SK-N-SH (cell line): ENCODE measurements around the gene NEK9. TPM values are rescaled to one million over a fixed set of nuclear protein-coding genes. Genes with fewer than 3 reads are reported as not detected.

Experiments
- CTCF ChIA-PET: fragments of 300-600, 350-600 bp; formaldehyde crosslinking; extraction: SDS; loops from one replicate; lab custom pipeline; 2021; lab: Yijun Ruan, JAX
- POLR2A ChIA-PET: fragments of 350-600 bp; sonication (Branson Sonifier 250); formaldehyde crosslinking; extraction: SDS; loops from one replicate; lab custom pipeline; 2020; ENCODE audit warnings: antibody characterized with exemption, inconsistent platforms; lab: Yijun Ruan, JAX
- DNase-seq: peaks from one replicate; pipeline ENCODE4 v3.0.0; 2012
- H2AFZ ChIP-seq: fragments of 200-600 bp; sonication (generic); 2 replicates; pipeline ENCODE4 v1.8.1; 2016; ENCODE audit warnings: antibody characterized with exemption, mild to moderate bottlenecking, low read depth
- H3F3A ChIP-seq: fragments of 200-600 bp; sonication (generic); replicated peaks from 2 replicates; pipeline ENCODE3; 2016; ENCODE audit warnings: antibody characterized with exemption, mild to moderate bottlenecking; ENCODE audit not compliant: insufficient read depth
- H3K27ac ChIP-seq, 2 experiments: fragments of 200-500 bp in 1 of 2; fragments of 200-600 bp in 1 of 2; sonication (Bioruptor generic) in 1 of 2; sonication (generic), shearing (Covaris generic) in 1 of 2; 2 replicates each; pipeline versions ENCODE4 v1.5.1 to v1.6.1; 2014 to 2016; ENCODE audit warnings: low read depth in 2 of 2, inconsistent platforms in 1 of 2, low read length in 1 of 2, mild to moderate bottlenecking in 1 of 2, mixed read lengths in 1 of 2
- H3K27me3 ChIP-seq: fragments of 200-600 bp; sonication (generic), shearing (Covaris generic); 2 replicates; pipeline ENCODE4 v1.6.1; 2016; ENCODE audit warnings: mixed run types; ENCODE audit not compliant: insufficient read depth
- H3K36me3 ChIP-seq, 2 experiments: fragments of 200-500 bp in 1 of 2; fragments of 200-600 bp in 1 of 2; sonication (Bioruptor generic) in 1 of 2; sonication (generic) in 1 of 2; replicated peaks in 1 of 2; 2 replicates each; pipeline versions ENCODE3 to v1.5.1; 2014 to 2016; ENCODE audit warnings: low read length in 1 of 2, mild to moderate bottlenecking in 1 of 2; ENCODE audit not compliant: insufficient read depth in 2 of 2, control insufficient read depth in 1 of 2
- H3K4me1 ChIP-seq, 2 experiments: fragments of 200-500 bp in 1 of 2; fragments of 200-600 bp in 1 of 2; sonication (Bioruptor generic) in 1 of 2; sonication (generic), shearing (Covaris generic) in 1 of 2; 2 replicates each; pipeline versions ENCODE4 v1.5.1 to v1.6.1; 2014 to 2016; ENCODE audit warnings: low read depth in 1 of 2, low read length in 1 of 2, mixed run types in 1 of 2; ENCODE audit not compliant: insufficient read depth in 2 of 2, control insufficient read depth in 1 of 2
- H3K4me2 ChIP-seq: fragments of 200-600 bp; sonication (generic), shearing (Covaris generic); 2 replicates; pipeline ENCODE4 v1.6.1; 2017; ENCODE audit warnings: mixed run types
- H3K4me3 ChIP-seq, 2 experiments: fragments of 200-500 bp in 1 of 2; fragments of 200-600 bp in 1 of 2; sonication (Bioruptor generic) in 1 of 2; sonication (generic), shearing (Covaris generic) in 1 of 2; 2 replicates each; pipeline versions ENCODE4 v1.5.1 to v1.8.1; 2014 to 2016; ENCODE audit warnings: low read depth in 2 of 2, inconsistent platforms in 1 of 2, low read length in 1 of 2, mild to moderate bottlenecking in 1 of 2, mixed read lengths in 1 of 2, moderate library complexity in 1 of 2
- H3K79me2 ChIP-seq: fragments of 200-600 bp; sonication (generic); 2 replicates; pipeline ENCODE4 v1.8.1; 2017; ENCODE audit warnings: mild to moderate bottlenecking; ENCODE audit not compliant: insufficient read depth
- H3K9ac ChIP-seq: fragments of 200-600 bp; sonication (generic); 2 replicates; pipeline ENCODE4 v1.6.1; 2017; ENCODE audit warnings: mixed run types
- H3K9me2 ChIP-seq: fragments of 200-600 bp; sonication (generic); 2 replicates; pipeline ENCODE4 v1.6.1; 2017; ENCODE audit warnings: mixed run types
- H3K9me3 ChIP-seq: fragments of 200-600 bp; sonication (generic); 2 replicates; pipeline ENCODE4 v1.6.1; 2017; ENCODE audit warnings: mixed run types, mild to moderate bottlenecking, moderate library complexity
- H4K20me1 ChIP-seq: fragments of 200-600 bp; sonication (generic); 2 replicates; pipeline ENCODE4 v1.6.1; 2017; ENCODE audit warnings: mild to moderate bottlenecking, mixed run types; ENCODE audit not compliant: insufficient read depth
- CHD2 ChIP-seq: fragments of 150-350 bp; IDR thresholded peaks from 2 replicates; pipeline ENCODE4 v1.6.1; 2018; ENCODE audit warnings: low read length; ENCODE audit not compliant: partially characterized antibody
- CTCF ChIP-seq: fragments of 200-600 bp; sonication (generic); IDR thresholded peaks from 2 replicates; pipeline ENCODE4 v1.6.1; 2017; ENCODE audit warnings: antibody characterized with exemption, mild to moderate bottlenecking, moderate library complexity
- EP300 ChIP-seq, 2 experiments: IDR thresholded peaks; 2 replicates each; pipeline versions ENCODE4 v1.4.0 to v1.6.1; 2012; ENCODE audit warnings: borderline replicate concordance in 1 of 2, low read depth in 1 of 2, low read length in 1 of 2
- EZH2phosphoT487 ChIP-seq: fragments of 200-600 bp; sonication (generic); IDR thresholded peaks from 2 replicates; pipeline ENCODE4 v1.6.1; 2017; ENCODE audit warnings: low read depth, mixed run types, mild to moderate bottlenecking, antibody characterized with exemption, moderate library complexity, borderline replicate concordance
- FOXJ3 ChIP-seq: sonication (generic); formaldehyde crosslinking; IDR thresholded peaks from 2 replicates; pipeline ENCODE4 v1.5.1; 2020; ENCODE audit warnings: mild to moderate bottlenecking, missing genetic modification reagents
- GATA2 ChIP-seq: sonication (generic); formaldehyde crosslinking; IDR thresholded peaks from 2 replicates; pipeline ENCODE4 v1.5.0; 2020; ENCODE audit warnings: mild to moderate bottlenecking, missing genetic modification reagents
- IRF3 ChIP-seq: fragments of 150-350 bp; IDR thresholded peaks from 2 replicates; pipeline ENCODE4 v1.6.1; 2016; ENCODE audit warnings: mild to moderate bottlenecking, low read depth, low read length
- MAX ChIP-seq: IDR thresholded peaks from 2 replicates; pipeline ENCODE4 v1.4.0; 2012; ENCODE audit warnings: low read depth
- MXI1 ChIP-seq: IDR thresholded peaks from 2 replicates; pipeline ENCODE4 v1.6.1; 2012; ENCODE audit warnings: mild to moderate bottlenecking, low read depth, low read length, improper control_type of control experiment
- PBX3 ChIP-seq: IDR thresholded peaks from 2 replicates; pipeline ENCODE4; 2012
- POLR2AphosphoS5 ChIP-seq: IDR thresholded peaks from 2 replicates; pipeline ENCODE4 v1.6.1; 2012; ENCODE audit warnings: low read depth, low read length
- RCOR1 ChIP-seq: fragments of 150-350 bp; IDR thresholded peaks from 2 replicates; pipeline ENCODE4 v1.6.1; 2017; ENCODE audit warnings: antibody characterized with exemption, low read length
- RFX5 ChIP-seq: IDR thresholded peaks from 2 replicates; pipeline ENCODE4 v1.6.1; 2012; ENCODE audit warnings: mild to moderate bottlenecking, improper control_type of control experiment, low read length
- TAF1 ChIP-seq: IDR thresholded peaks from 2 replicates; pipeline ENCODE4 v1.6.1; 2012; ENCODE audit warnings: low read depth, mild to moderate bottlenecking, low read length, moderate library complexity, borderline replicate concordance
- TCF12 ChIP-seq: IDR thresholded peaks from 2 replicates; pipeline ENCODE4 v1.4.0; 2012
- WGBS: methylation state at CpG from one replicate; pipeline ENCODE4 v1.1.6; 2017; ENCODE audit warnings: low lambda C conversion rate; 5-methylcytosine and 5-hydroxymethylcytosine counted together
- polyA plus RNA-seq, 3 experiments: library from polyadenylated mRNA; depleted of rRNA; stranded (reverse); fragments of >200 nt; gene quantifications; 2 replicates each; pipeline ENCODE4 v1.2.3, GENCODE V29; 2012

Gene NEK9
- polyA plus RNA-seq, 1 of the 3 experiments (the other 2 are of a cell fraction) = 48.1 TPM

- Histone ChIP-seq H3K27me3 (no peaks in the 10 kb centered on the region), H3K9me3 (no peaks in the 10 kb centered on the region), H3K4me2 (no peak overlapping the region; the same call in 1 of the 2 replicates), H3K9me2 (no peaks in the 10 kb centered on the region), H3K4me1 (peaks cover 8 to 12% of the 10 kb centered on the region in 2 experiments; a peak in 3 of 4 replicates), H3F3A (peaks cover 20% of the 10 kb centered on the region), H3K27ac (peak overlapping the region; percentile 64 to 88; a peak in 3 of 4 replicates), H4K20me1 (no peaks in the 10 kb centered on the region), H3K9ac (no peak overlapping the region), H3K79me2 (peaks cover 31% of the 10 kb centered on the region), H3K4me3 (no peak overlapping the region), H3K36me3 (peaks cover 0 to 17% of the 10 kb centered on the region in 2 experiments), H2AFZ (no peak overlapping the region)
- POLR2A ChIA-PET = no interaction called here
- WGBS = 59% methylated on average over 5 of the region's 5 CpGs
- CTCF ChIA-PET = interaction anchor here (1.2 kb wide), 1 partner anchor 10 kb away, joined by 4 read pairs; the partner anchor contains the start of gene ACYP1
- TF ChIP-seq MXI1 (no peak), FOXJ3 (CRISPR knock-in tag) (no peak), TCF12 (peak; percentile 66), GATA2 (CRISPR knock-in tag) (peak; percentile 51), RCOR1 (0 out of 2 replicates have a peak, but pooled peaks have one; percentile 11), POLR2AphosphoS5 (peak; percentile 50; the same call in 1 of the 2 replicates), EP300 (IDR thresholded peaks at IDR 0.05; ENCODE audit: borderline replicate concordance in 1 of 2, low read depth in 1 of 2, low read length in 1 of 2) (peak in 1 of 2 experiments; percentile 73; a peak in 2 of 4 replicates), CHD2 (peak; percentile 14)
- peak; percentile 43 for DNase-seq
These were observed 73.2 kb downstream of the NEK9 start for GRCh38 chr14:75053396-75054291.

GRCh38 chr14:75051556-75051899, 75.3 kb downstream of the NEK9 start:
- Histone ChIP-seq H3K27ac (peak overlapping the region in 1 of 2 experiments; percentile 84; a peak in 2 of 4 replicates), H3K79me2 (peaks cover 13% of the 10 kb centered on the region), H3K27me3 (no peaks in the 10 kb centered on the region), H3F3A (peaks cover 31% of the 10 kb centered on the region), H4K20me1 (no peaks in the 10 kb centered on the region), H3K36me3 (peaks cover 0 to 17% of the 10 kb centered on the region in 2 experiments), H3K9me2 (no peaks in the 10 kb centered on the region), H3K4me1 (peaks cover 8 to 12% of the 10 kb centered on the region in 2 experiments; a peak in 3 of 4 replicates), H3K9ac (peak overlapping the region; percentile 61)
- WGBS = 44% methylated on average over 5 of the region's 5 CpGs
- DNase-seq = no peak
- no peak for TF ChIP-seq IRF3
- TF ChIP-seq EZH2phosphoT487 = no peak
- TF ChIP-seq PBX3 = no peak
- TF ChIP-seq CTCF = no peak
- TF ChIP-seq POLR2AphosphoS5 = no peak
- no peak for TF ChIP-seq RFX5
- TF ChIP-seq TAF1 = no peak
- no peak for TF ChIP-seq MAX
- TF ChIP-seq RCOR1 = no peak
- TF ChIP-seq GATA2 (CRISPR knock-in tag) = no peak
- no peak for TF ChIP-seq CHD2
- TF ChIP-seq, all 33 proteins: peak for 0
- Histone ChIP-seq H3K4me2 (peak overlapping the region; percentile 66), H2AFZ (peak overlapping the region; percentile 83; the same call in 1 of the 2 replicates), H3K4me3 (peak overlapping the region in 1 of 2 experiments; percentile 55; a peak in 2 of 4 replicates), H3K9me3 (no peaks in the 10 kb centered on the region)
- CTCF ChIA-PET = interaction anchor here (1.2 kb wide), 2 partner anchors 12 to 106 kb away, joined by 4 to 6 read pairs; partner anchors contain the start of gene ACYP1
- POLR2A ChIA-PET = interaction anchor here (1.0 kb wide), 1 partner anchor 18 kb away, joined by 3 read pairs; the partner anchor contains the start of gene ZC2HC1C
